DLD1 (cell line): ENCODE data around the gene TCAIM.
"Not testable (repeated sequence)": the region's sequence is repeated elsewhere in the genome, so short reads cannot be mapped to it uniquely, and the experiment has no call there.

Source experiments
- in situ Hi-C: cut with HindIII; loops from 2 replicates; pipeline ENCODE4 v1.10.0; 2017; ENCODE audit warnings: low sequenced_read_pairs

TCAIM gene

DNA sequence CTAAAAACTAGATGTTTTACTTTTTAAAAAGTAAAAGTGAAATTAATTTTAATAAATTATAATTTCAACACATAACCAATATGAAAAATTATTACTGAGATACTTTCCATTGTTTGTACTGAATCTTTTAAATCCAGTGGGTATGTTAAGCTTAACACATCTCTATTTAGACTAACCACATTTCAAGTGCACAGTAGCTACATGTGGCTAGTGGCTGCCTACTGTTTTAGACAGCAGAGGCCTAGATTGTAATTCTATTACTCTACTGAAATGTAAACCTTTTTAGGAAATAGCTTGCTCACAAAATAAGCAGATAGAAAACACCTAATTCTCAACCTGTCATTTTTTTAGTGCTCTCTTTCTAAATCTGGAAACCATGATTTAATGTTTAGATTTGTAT lies 4.9 kb downstream of the TCAIM start:
- in situ Hi-C loops: no loop called here

GRCh38 chr3:44346590-44346989 lies 8.0 kb downstream of the TCAIM start:
- in situ Hi-C loops: not testable (repeated sequence)

DNA sequence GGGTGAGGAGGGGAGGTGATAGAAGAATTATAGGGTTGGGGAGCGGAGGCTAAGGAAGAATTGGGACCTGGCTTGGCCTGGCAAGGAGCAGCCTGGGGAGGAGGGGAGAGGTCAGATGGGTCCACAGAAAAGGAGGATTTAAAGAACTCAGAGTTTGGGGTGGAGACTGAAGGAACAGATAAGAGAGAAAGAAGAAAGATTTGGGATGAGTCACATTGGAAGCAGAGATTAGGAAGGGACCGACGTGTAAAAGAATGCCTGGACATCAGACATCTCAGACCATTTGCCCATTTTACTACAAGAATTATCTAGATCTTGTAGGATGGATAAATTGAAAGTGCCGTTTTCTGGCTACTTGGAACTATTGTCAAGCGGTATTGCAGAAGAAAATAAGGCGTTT lies 10.4 kb downstream of the TCAIM start:
- in situ Hi-C loops: no loop called here

- in situ Hi-C loops: no loop called here
Measured at GRCh38 chr3:44353355-44353924, 14.9 kb downstream of the TCAIM start.

DNA sequence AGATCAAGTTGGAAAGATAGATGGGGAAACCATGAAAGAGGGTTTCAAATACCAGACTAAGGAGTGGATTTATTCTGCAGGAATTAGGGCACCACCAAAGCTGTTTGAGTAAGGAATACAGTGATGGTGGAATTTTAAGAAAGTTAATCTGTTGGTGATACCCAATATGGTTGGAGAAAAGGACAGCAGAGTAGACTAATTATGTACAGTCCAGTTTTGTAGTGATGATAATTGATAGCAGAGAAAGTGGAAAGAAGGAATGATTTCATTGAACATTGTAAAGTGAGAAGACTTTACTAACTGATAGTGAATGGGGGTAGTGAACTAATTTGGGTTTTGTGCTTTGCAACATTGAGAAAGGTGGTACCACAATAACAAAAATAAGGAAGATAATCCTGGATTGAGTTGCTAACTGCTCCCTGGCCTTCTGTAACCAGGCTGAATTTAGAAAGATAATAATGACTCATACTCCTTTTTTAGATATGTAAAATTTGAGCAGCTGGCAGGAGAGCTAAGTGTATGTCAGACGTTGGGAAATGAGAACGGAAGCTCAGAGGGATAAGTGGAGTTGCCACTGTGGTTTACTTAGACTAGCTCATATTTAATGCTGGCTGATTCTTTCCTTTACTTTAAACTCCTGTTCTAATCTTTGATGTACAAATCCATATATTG lies 16.9 kb downstream of the TCAIM start:
- in situ Hi-C loops: no loop called here

GRCh38 chr3:44359146-44359751 lies 20.7 kb downstream of the TCAIM start:
- in situ Hi-C loops: no loop called here

- in situ Hi-C loops: no loop called here
Measured at GRCh38 chr3:44363591-44363990, 25.0 kb downstream of the TCAIM start.

DNA sequence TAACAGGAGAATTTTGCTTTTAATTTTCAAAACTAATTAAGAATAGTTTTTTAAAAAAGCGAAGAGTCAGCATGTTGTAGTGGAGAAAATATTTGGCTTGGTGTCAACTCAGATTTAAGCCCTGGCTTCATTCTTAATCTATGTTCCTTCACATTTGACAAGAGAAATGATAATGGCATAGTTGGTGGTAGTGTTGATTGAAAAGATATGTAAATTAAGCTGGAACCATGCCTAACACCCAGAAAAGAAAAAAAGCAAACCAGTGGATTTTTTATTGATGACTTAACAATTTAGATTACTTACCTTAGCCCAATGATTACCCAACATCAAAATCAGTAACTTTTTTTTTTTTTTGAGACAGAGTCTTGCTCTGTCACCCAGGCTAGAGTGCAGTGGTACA lies 27.4 kb downstream of the TCAIM start:
- in situ Hi-C loops: no loop called here

DNA sequence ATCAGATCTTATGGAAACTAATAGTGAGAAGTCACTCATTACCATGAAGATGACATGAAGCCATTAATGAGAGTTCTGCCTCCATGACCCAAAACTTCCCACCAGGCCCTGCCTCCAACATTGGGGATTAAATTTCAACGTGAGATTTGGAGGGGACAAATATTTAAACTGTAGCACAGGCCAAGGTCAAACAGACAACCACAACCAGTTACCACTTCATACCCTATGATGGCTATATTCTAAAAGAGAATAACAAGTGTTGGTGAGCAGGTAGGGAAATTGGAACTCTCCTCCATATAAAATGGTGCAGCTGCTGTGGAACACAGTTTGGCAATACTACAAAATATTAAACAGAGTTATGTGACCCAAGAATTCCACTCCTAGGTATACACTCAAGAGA lies 36.9 kb downstream of the TCAIM start:
- in situ Hi-C loops: no loop called here

GRCh38 chr3:44387404-44387803 lies 48.8 kb downstream of the TCAIM start:
- in situ Hi-C loops: no loop called here

DNA sequence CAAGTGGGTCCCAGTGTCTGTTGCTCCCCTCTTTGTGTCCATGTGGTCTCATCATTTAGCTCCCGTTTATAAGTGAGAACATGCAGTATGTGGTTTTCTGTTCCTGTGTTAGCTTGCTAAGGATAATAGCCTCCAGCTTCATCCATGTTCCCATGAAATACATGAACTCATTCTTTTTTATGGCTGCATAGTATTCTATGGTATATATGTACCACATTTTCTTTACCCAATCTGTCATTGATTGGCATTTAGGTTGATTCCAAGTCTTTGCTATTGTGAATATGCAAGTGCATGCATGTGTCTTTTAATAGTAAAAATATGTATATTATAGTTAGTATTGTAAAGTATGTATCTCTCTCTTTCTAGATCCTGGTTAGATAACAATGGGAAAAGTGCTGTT lies 53.9 kb downstream of the TCAIM start:
- in situ Hi-C loops: no loop called here

DNA sequence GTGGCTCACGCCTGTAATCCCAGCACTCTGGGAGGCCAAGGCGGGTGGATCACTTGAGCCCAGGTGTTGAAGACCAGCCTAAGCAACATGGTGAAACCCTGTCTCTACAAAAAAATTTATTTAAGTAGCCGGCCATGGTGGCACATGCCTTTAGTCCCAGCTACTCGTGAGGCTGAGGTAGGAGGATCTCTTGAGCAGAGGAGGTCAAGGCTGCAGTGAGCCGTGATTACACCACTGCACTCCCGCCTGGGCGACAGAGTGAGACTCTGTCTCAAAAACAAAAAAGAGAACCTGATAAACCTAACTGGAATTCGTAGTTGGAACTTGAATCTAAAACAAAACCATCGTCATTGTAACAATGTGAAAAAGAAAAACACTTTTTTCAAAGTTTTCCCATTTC lies 57.1 kb downstream of the TCAIM start:
- in situ Hi-C loops: no loop called here

DNA sequence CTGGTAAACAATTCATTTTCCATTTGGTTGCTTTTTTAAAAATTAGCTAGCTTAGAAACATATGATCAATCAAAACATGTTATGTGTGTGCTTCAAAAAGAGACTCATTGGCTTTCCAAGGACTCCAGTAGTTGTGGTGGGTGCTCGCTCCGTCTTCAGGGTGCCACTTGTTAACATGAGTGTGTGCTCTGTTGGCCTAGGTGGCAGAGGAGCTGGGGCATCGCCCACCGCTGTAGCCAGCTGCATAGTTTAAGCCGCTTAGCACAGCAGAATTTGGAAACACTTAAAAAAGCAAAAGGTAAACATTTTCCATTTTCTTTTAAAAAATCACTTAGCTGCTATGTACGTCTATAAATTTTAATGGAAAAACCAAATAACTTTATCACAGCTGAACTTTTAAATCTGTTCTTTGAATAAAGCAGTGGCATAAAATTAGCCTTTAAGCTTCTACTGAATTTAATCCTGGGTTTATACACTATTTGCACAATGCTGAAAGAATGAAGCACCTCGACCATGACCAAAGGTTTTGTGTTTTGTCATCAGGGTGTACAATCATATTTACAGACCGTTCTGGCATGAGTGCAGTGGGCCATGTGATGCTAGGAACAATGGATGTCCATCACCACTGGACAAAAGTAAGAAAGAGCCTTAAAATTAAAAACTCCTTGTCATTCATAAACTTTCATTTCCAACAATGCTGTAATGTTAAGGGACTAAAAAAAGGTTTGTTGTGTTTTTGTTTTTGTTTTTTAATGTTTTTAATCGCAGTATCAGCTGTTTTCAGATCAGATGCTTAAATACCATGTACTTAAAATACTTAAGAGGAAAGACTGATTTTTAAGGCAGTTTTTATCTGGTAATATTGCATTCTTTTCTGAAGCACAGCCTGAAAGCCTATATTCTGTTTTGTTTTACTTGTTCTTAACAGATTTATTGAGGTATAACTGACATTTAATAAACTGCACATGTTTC lies 57.9 kb downstream of the TCAIM start:
- in situ Hi-C loops: no loop called here

- in situ Hi-C loops: not testable (repeated sequence)
Measured at GRCh38 chr3:44398271-44398670, 59.7 kb downstream of the TCAIM start.

GRCh38 chr3:44398853-44399252 lies 60.3 kb downstream of the TCAIM start:
- in situ Hi-C loops: no loop called here

DNA sequence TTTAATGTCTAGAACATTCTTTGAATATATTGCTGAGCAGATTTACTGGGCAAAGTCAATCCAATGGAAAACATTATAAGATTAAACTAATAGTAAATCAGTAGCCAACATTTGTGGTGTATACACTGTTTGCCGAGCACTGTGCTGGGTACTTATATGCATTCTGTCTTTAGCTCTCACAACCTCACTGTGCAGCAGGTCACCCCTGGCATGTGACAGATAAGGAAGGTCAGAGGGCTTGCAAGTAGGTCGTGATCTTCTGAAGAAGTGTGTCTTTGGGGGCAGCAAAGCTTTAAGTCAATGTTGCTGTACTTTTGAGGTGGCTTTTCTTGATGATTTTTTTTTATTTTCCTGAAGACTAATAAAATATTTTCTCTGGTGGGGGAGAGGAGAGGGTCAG lies 62.2 kb downstream of the TCAIM start:
- in situ Hi-C loops: no loop called here

- in situ Hi-C loops: no loop called here
Measured at GRCh38 chr3:44402548-44402947, 64.0 kb downstream of the TCAIM start.

GRCh38 chr3:44409640-44410410 lies 71.3 kb downstream of the TCAIM start:
- in situ Hi-C loops: no loop called here

- in situ Hi-C loops: no loop called here
Measured at GRCh38 chr3:44411031-44411645, 72.6 kb downstream of the TCAIM start.

GRCh38 chr3:44412365-44412764 lies 73.8 kb downstream of the TCAIM start:
- in situ Hi-C loops: no loop called here
